ENCODE data around the gene KCNK3. TPM values are rescaled to one million over a fixed set of nuclear protein-coding genes. Genes with fewer than 3 reads are reported as not detected.

KCNK3 gene
- total RNA-seq, 3 donors from 2014 or later (not counting 1 experiment from before 2014, with no cell fraction given): not detected

- H3K27me3 Mint-ChIP-seq (ENCODE audit: low read depth in 2 of 2): peaks cover 0 to 7% of the 10 kb centered on the region in 2 donors
- H3K36me3 Mint-ChIP-seq: no peaks in the 10 kb centered on the region
- Histone ChIP-seq H3K36me3 (ENCODE audit: control insufficient read depth, insufficient read depth, low read length) (no peaks in the 10 kb centered on the region), H3K9me3 (ENCODE audit: control insufficient read depth, insufficient read depth, low read length) (no peaks in the 10 kb centered on the region), H3K4me3 (ENCODE audit: low read length) (no peak overlapping the region), H3K27me3 (ENCODE audit: control insufficient read depth, insufficient read depth, low read length) (no peaks in the 10 kb centered on the region), H3K27ac (ENCODE audit: low read length) (no peak overlapping the region), H3K4me1 (ENCODE audit: control insufficient read depth, insufficient read depth, low read length) (no peaks in the 10 kb centered on the region)
- 81% methylated on average over 5 of the region's 5 CpGs for WGBS (ENCODE audit: insufficient coverage)
- H3K4me1 Mint-ChIP-seq: no peaks in the 10 kb centered on the region
- H3K9me3 Mint-ChIP-seq: no peaks in the 10 kb centered on the region
- H3K27ac Mint-ChIP-seq: no peak overlapping the region
- no peak overlapping the region for H3K4me3 Mint-ChIP-seq
- intact Hi-C loops (cut with micrococcal nuclease): no loop called here
- TF ChIP-seq CTCF (IDR thresholded peaks at IDR 0.05): no peak
- ATAC-seq: no peak
- no peak for DNase-seq
These were observed 15.2 kb downstream of the KCNK3 start for GRCh38 chr2:26707747-26708146.

GRCh38 chr2:26708457-26708856, 15.9 kb downstream of the KCNK3 start:
- Mint-ChIP-seq H3K4me3 (no peak overlapping the region), H3K9me3 (no peaks in the 10 kb centered on the region), H3K36me3 (no peaks in the 10 kb centered on the region), H3K27ac (no peak overlapping the region), H3K27me3 (ENCODE audit: low read depth in 2 of 2) (peaks cover 4 to 7% of the 10 kb centered on the region in 2 donors), H3K4me1 (peaks cover 0 to 5% of the 10 kb centered on the region in 2 donors)
- intact Hi-C loops (cut with micrococcal nuclease): no loop called here
- Histone ChIP-seq H3K27ac (ENCODE audit: low read length) (no peak overlapping the region), H3K36me3 (ENCODE audit: control insufficient read depth, insufficient read depth, low read length) (no peaks in the 10 kb centered on the region), H3K27me3 (ENCODE audit: control insufficient read depth, insufficient read depth, low read length) (no peaks in the 10 kb centered on the region), H3K4me1 (ENCODE audit: control insufficient read depth, insufficient read depth, low read length) (no peaks in the 10 kb centered on the region), H3K4me3 (ENCODE audit: low read length) (no peak overlapping the region), H3K9me3 (ENCODE audit: control insufficient read depth, insufficient read depth, low read length) (no peaks in the 10 kb centered on the region)
- no peak for TF ChIP-seq CTCF (IDR thresholded peaks at IDR 0.05)
- no peak for DNase-seq
- WGBS (ENCODE audit: insufficient coverage): 77% methylated on average over 4 of the region's 8 CpGs
- ATAC-seq: no peak

- DNase-seq (no peak), ATAC-seq (no peak)
- H3K4me3 Mint-ChIP-seq: no peak overlapping the region
- H3K36me3 Mint-ChIP-seq: no peaks in the 10 kb centered on the region
- no peaks in the 10 kb centered on the region for H3K36me3 ChIP-seq (ENCODE audit: control insufficient read depth, insufficient read depth, low read length)
- H3K4me1 Mint-ChIP-seq: peaks cover 0 to 5% of the 10 kb centered on the region in 2 donors
- H3K9me3 ChIP-seq (ENCODE audit: control insufficient read depth, insufficient read depth, low read length): no peaks in the 10 kb centered on the region
- no peak overlapping the region for H3K27ac ChIP-seq (ENCODE audit: low read length)
- no peaks in the 10 kb centered on the region for H3K4me1 ChIP-seq (ENCODE audit: control insufficient read depth, insufficient read depth, low read length)
- H3K9me3 Mint-ChIP-seq: no peaks in the 10 kb centered on the region
- no peak overlapping the region for H3K27ac Mint-ChIP-seq
- no peaks in the 10 kb centered on the region for H3K27me3 ChIP-seq (ENCODE audit: control insufficient read depth, insufficient read depth, low read length)
- no peak for TF ChIP-seq CTCF (IDR thresholded peaks at IDR 0.05)
- WGBS (ENCODE audit: insufficient coverage): 84% methylated on average over 19 of the region's 19 CpGs
- peaks cover 4 to 7% of the 10 kb centered on the region in 2 donors for H3K27me3 Mint-ChIP-seq (ENCODE audit: low read depth in 2 of 2)
- no peak overlapping the region for H3K4me3 ChIP-seq (ENCODE audit: low read length)
- intact Hi-C loops (cut with micrococcal nuclease): no loop called here
These were observed 17.0 kb downstream of the KCNK3 start for GRCh38 chr2:26709323-26710110.

- TF ChIP-seq CTCF (IDR thresholded peaks at IDR 0.05): no peak
- Mint-ChIP-seq H3K36me3 (no peaks in the 10 kb centered on the region), H3K27ac (no peak overlapping the region), H3K27me3 (ENCODE audit: low read depth in 2 of 2) (peaks cover 4 to 7% of the 10 kb centered on the region in 2 donors), H3K4me1 (peaks cover 0 to 5% of the 10 kb centered on the region in 2 donors), H3K4me3 (no peak overlapping the region), H3K9me3 (no peaks in the 10 kb centered on the region)
- Histone ChIP-seq H3K4me3 (ENCODE audit: low read length) (no peak overlapping the region), H3K36me3 (ENCODE audit: control insufficient read depth, insufficient read depth, low read length) (no peaks in the 10 kb centered on the region), H3K27ac (ENCODE audit: low read length) (no peak overlapping the region), H3K4me1 (ENCODE audit: control insufficient read depth, insufficient read depth, low read length) (no peaks in the 10 kb centered on the region), H3K27me3 (ENCODE audit: control insufficient read depth, insufficient read depth, low read length) (no peaks in the 10 kb centered on the region), H3K9me3 (ENCODE audit: control insufficient read depth, insufficient read depth, low read length) (no peaks in the 10 kb centered on the region)
- no peak for ATAC-seq
- DNase-seq: no peak
- 85% methylated on average over 8 of the region's 9 CpGs for WGBS (ENCODE audit: insufficient coverage)
- intact Hi-C loops (cut with micrococcal nuclease): no loop called here
These were observed 17.6 kb downstream of the KCNK3 start for GRCh38 chr2:26710145-26710544.
